ENCODE data around the gene UPF2. TPM values are rescaled to one million over a fixed set of nuclear protein-coding genes. Genes with fewer than 3 reads are reported as not detected.

UPF2 gene
- total RNA-seq, 1 donor: 18.3 TPM

DNA sequence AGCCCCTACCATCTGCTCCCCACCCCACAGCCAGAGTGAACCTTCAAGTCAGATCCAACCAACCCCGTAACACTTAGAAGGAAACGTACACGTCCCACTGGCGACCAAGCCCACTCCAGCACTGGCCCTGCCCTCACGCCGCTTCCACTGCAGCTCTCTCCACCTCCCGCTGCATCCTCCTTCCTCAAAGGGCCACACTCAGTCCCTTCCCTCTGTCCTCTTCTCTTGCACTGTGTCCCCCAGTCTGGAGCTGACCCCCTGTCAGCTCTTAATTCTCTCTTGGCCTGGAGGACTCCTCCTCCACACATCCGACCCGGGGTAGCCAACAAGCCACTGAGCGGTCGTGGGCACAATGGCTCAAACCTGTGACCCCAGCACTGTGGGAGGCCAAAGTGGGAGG lies 133.6 kb downstream of the UPF2 start:
- no peak for DNase-seq (ENCODE audit: low read depth)
- H3K4me3 ChIP-seq (ENCODE audit: low read depth, low read length): no peak overlapping the region
- TF ChIP-seq, protein P1, sequence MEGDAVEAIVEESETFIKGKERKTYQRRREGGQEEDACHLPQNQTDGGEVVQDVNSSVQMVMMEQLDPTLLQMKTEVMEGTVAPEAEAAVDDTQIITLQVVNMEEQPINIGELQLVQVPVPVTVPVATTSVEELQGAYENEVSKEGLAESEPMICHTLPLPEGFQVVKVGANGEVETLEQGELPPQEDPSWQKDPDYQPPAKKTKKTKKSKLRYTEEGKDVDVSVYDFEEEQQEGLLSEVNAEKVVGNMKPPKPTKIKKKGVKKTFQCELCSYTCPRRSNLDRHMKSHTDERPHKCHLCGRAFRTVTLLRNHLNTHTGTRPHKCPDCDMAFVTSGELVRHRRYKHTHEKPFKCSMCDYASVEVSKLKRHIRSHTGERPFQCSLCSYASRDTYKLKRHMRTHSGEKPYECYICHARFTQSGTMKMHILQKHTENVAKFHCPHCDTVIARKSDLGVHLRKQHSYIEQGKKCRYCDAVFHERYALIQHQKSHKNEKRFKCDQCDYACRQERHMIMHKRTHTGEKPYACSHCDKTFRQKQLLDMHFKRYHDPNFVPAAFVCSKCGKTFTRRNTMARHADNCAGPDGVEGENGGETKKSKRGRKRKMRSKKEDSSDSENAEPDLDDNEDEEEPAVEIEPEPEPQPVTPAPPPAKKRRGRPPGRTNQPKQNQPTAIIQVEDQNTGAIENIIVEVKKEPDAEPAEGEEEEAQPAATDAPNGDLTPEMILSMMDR (IDR thresholded peaks at IDR 0.05; ENCODE audit: insufficient read depth, low read length): no peak

DNA sequence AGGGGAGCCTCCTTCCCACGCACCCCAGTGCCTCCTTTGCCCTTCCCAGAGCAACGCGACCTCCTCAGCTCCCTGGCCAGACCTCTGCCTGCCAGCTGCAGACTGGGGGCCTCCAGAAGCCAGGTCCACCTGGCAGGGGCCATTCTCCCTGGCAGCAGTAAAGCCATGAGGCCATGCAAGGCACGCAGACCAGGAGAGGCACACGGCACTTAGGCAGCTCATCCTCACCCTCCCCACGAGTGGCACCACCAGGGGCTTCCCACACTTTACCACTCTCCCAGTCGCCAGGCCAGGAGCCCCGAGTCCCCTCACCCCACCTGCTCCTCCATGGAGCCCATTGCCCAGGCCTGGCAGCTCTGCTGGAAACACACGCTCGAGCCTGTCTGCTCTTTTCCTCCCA lies 134.1 kb downstream of the UPF2 start:
- no peak for DNase-seq (ENCODE audit: low read depth)
- TF ChIP-seq, protein P1 (IDR thresholded peaks at IDR 0.05; ENCODE audit: insufficient read depth, low read length): no peak
- H3K4me3 ChIP-seq (ENCODE audit: low read depth, low read length): no peak overlapping the region

DNA sequence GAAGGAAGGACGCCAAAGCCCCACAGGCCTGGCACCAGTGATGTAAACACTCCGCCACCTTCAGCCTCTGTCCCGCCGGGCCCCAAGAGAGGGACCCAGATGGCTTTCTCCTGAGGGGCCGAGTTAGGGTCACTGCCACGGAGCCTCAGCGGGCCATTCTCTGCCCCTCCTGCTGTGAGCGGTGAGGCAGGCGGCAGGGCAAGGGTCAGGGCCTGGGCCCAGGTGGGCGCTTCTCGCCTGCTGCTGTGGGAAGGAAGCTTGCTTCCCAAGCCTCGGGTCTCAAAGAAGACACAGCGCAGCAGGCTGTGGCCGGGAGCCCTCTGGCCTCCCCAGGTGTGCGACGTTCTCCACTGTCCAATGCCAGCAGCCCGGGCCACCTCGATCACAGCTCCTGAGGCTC lies 134.7 kb downstream of the UPF2 start:
- DNase-seq (ENCODE audit: low read depth): no peak
- H3K4me3 ChIP-seq (ENCODE audit: low read depth, low read length): no peak overlapping the region
- TF ChIP-seq, protein P1 (IDR thresholded peaks at IDR 0.05; ENCODE audit: insufficient read depth, low read length): no peak

DNA sequence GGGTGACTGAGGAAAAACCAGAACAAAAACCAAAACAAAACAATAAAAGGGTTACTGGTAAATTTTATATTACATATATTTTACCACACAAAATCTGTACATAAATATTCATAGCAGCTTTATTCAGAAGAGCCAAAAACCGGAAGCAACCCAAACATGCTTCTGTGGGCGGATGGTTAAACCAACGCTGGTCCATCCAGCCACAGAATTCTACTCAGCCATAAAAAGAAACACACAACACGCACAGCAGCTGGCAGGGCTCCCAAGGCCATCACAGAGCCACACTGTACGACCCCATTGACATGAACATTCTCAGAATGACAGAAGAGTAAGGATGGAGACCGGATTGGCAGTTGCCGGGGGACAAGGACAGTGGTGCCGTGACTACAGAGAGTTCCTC lies 135.9 kb downstream of the UPF2 start:
- H3K4me3 ChIP-seq (ENCODE audit: low read depth, low read length): no peak overlapping the region
- TF ChIP-seq, protein P1 (IDR thresholded peaks at IDR 0.05; ENCODE audit: insufficient read depth, low read length): no peak
- no peak for DNase-seq (ENCODE audit: low read depth)

DNA sequence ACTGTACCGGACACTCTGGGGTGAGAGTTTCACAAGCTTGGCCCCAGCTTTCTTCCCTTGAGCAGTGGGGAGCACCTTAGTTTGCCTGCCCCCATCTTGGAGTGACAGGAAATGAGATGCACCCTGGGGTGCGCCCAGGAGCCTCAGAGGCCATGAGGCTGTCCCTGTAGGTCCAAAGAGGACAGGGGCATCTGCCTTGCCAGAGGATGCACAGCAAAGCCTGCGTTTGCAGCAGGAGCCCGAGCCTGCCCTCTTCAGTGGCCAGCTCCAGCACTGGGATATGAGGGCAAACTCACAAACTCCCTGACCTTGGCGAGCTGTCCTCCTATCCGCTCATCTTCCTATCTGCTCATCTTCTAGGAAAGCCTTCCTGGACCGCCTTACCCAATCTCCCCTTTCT lies 140.0 kb downstream of the UPF2 start:
- no peak overlapping the region for H3K4me3 ChIP-seq (ENCODE audit: low read depth, low read length)
- no peak for DNase-seq (ENCODE audit: low read depth)
- TF ChIP-seq, protein P1 (IDR thresholded peaks at IDR 0.05; ENCODE audit: insufficient read depth, low read length): no peak

DNA sequence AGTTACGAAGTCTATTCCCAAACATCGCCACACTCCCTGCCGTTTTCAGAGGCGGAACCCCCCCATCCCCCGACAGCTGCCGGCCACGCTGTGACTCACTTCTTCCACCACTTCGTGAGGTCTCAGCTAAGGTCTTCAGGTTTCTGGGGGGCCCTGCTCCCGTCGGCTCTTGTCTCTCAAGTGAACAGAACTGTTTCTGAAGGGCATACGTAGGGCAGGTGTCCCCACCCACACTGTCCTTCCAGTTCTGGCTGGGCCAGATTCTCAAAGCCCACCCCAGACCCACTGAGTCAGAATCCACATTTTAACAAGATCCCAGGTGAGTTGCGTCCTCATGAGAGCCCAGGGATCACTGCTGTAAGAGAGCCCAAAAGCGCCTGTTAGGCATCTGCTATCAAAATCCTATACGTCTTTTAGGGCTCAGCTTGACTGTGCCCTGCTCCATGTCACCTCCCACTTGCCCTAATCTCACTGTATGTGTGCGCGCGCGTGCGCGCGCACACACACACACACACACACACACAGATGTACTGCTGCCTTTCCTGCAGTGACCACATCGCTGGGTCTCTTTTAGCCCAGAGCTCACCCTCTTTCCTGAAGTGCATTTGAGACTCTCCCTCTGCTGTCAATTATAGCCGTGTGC lies 140.7 kb downstream of the UPF2 start:
- H3K4me3 ChIP-seq (ENCODE audit: low read depth, low read length): no peak overlapping the region

More for the DNA sequence above, 140.7 kb downstream of the UPF2 start:
- no peak for DNase-seq (ENCODE audit: low read depth)
- TF ChIP-seq, protein P1 (IDR thresholded peaks at IDR 0.05; ENCODE audit: insufficient read depth, low read length): no peak

Measured in fibroblast of the aortic adventitia (primary cell).